ENCODE results near the gene TOMM34. TPM values are rescaled to one million over a fixed set of nuclear protein-coding genes. Genes with fewer than 3 reads are reported as not detected.

TOMM34 gene
- total RNA-seq, 1 donor from 2014 or later, result 45.8 TPM

GRCh38 chr20:44961011-44961869, 1.0 kb upstream of the TOMM34 start:
- no peaks in the 10 kb centered on the region for H3K27me3 ChIP-seq (ENCODE audit: insufficient read depth, low read length)
- no peak for FAIRE-seq
- H3K36me3 Mint-ChIP-seq (ENCODE audit: low read depth, unreplicated experiment), result peaks cover 10% of the 10 kb centered on the region
- H3K27ac ChIP-seq (ENCODE audit: low read depth, low read length), result peak overlapping the region; percentile 40
- peak overlapping the region; percentile 63 for H3K4me2 ChIP-seq (ENCODE audit: low read length)
- H3K36me3 ChIP-seq (ENCODE audit: insufficient read depth, low read length), result peaks cover 4% of the 10 kb centered on the region
- DNase-seq (ENCODE audit: low read depth), result no peak
- H3K9me3 Mint-ChIP-seq (ENCODE audit: unreplicated experiment), result no peaks in the 10 kb centered on the region
- H3K4me1 ChIP-seq (ENCODE audit: insufficient read depth, low read length), result peaks cover 37% of the 10 kb centered on the region
- peaks cover 33% of the 10 kb centered on the region for H4K20me1 ChIP-seq (ENCODE audit: insufficient read depth, low read length)
- no peaks in the 10 kb centered on the region for H3K27me3 Mint-ChIP-seq (ENCODE audit: low read depth, unreplicated experiment)
- peaks cover 26% of the 10 kb centered on the region for H3K4me1 Mint-ChIP-seq (ENCODE audit: low read depth, unreplicated experiment)
- peak overlapping the region; percentile 97 for H3K4me3 Mint-ChIP-seq (ENCODE audit: unreplicated experiment)
- H3K9me3 ChIP-seq (ENCODE audit: insufficient read depth, low read depth, low read length), result no peaks in the 10 kb centered on the region
- no peak overlapping the region for H3K4me3 ChIP-seq (ENCODE audit: insufficient read depth, low read depth, low read length)
- H3K27ac Mint-ChIP-seq (ENCODE audit: unreplicated experiment), result peak overlapping the region; percentile 53
- H2AFZ ChIP-seq (ENCODE audit: low read depth, low read length), result peak overlapping the region; percentile 65
- H3K9ac ChIP-seq (ENCODE audit: low read length), result no peak overlapping the region
- H3K79me2 ChIP-seq (ENCODE audit: insufficient read depth, low read length), result peaks cover 35% of the 10 kb centered on the region
- no peak for TF ChIP-seq CTCF (IDR thresholded peaks at IDR 0.05; ENCODE audit: insufficient read depth, low read depth, low read length)
- no peak for TF ChIP-seq EZH2 (IDR thresholded peaks at IDR 0.05; ENCODE audit: insufficient read depth, low read length)

GRCh38 chr20:44959638-44960102, 527 bp downstream of the TOMM34 start:
- DNase-seq (ENCODE audit: low read depth), result peak; percentile 67
- Histone ChIP-seq H3K4me3 (ENCODE audit: insufficient read depth, low read depth, low read length) (peak overlapping the region; percentile 82), H3K36me3 (ENCODE audit: insufficient read depth, low read length) (peaks cover 19% of the 10 kb centered on the region), H3K27me3 (ENCODE audit: insufficient read depth, low read length) (no peaks in the 10 kb centered on the region), H4K20me1 (ENCODE audit: insufficient read depth, low read length) (peaks cover 47% of the 10 kb centered on the region), H3K79me2 (ENCODE audit: insufficient read depth, low read length) (peaks cover 50% of the 10 kb centered on the region), H3K4me1 (ENCODE audit: insufficient read depth, low read length) (peaks cover 33% of the 10 kb centered on the region), H3K9ac (ENCODE audit: low read length) (peak overlapping the region; percentile 88), H3K9me3 (ENCODE audit: insufficient read depth, low read depth, low read length) (no peaks in the 10 kb centered on the region), H3K27ac (ENCODE audit: low read depth, low read length) (peak overlapping the region; percentile 84), H3K4me2 (ENCODE audit: low read length) (peak overlapping the region; percentile 96), H2AFZ (ENCODE audit: low read depth, low read length) (peak overlapping the region; percentile 77)
- Mint-ChIP-seq H3K4me1 (ENCODE audit: low read depth, unreplicated experiment) (peaks cover 26% of the 10 kb centered on the region), H3K27ac (ENCODE audit: unreplicated experiment) (peak overlapping the region; percentile 26), H3K36me3 (ENCODE audit: low read depth, unreplicated experiment) (peaks cover 20% of the 10 kb centered on the region), H3K9me3 (ENCODE audit: unreplicated experiment) (no peaks in the 10 kb centered on the region), H3K4me3 (ENCODE audit: unreplicated experiment) (peak overlapping the region; percentile 97), H3K27me3 (ENCODE audit: low read depth, unreplicated experiment) (no peaks in the 10 kb centered on the region)
- TF ChIP-seq EZH2 (IDR thresholded peaks at IDR 0.05; ENCODE audit: insufficient read depth, low read length) (no peak), CTCF (IDR thresholded peaks at IDR 0.05; ENCODE audit: insufficient read depth, low read depth, low read length) (no peak)
- no peak for FAIRE-seq

Data from astrocyte (in vitro differentiated cells and primary cell).